ENCODE measurements around the gene RPS27A. TPM values are rescaled to one million over a fixed set of nuclear protein-coding genes. Genes with fewer than 3 reads are reported as not detected.

RPS27A gene
- total and polyA plus RNA-seq, 2 experiments from 2014 or later: 1,606 to 1,672 TPM

DNA sequence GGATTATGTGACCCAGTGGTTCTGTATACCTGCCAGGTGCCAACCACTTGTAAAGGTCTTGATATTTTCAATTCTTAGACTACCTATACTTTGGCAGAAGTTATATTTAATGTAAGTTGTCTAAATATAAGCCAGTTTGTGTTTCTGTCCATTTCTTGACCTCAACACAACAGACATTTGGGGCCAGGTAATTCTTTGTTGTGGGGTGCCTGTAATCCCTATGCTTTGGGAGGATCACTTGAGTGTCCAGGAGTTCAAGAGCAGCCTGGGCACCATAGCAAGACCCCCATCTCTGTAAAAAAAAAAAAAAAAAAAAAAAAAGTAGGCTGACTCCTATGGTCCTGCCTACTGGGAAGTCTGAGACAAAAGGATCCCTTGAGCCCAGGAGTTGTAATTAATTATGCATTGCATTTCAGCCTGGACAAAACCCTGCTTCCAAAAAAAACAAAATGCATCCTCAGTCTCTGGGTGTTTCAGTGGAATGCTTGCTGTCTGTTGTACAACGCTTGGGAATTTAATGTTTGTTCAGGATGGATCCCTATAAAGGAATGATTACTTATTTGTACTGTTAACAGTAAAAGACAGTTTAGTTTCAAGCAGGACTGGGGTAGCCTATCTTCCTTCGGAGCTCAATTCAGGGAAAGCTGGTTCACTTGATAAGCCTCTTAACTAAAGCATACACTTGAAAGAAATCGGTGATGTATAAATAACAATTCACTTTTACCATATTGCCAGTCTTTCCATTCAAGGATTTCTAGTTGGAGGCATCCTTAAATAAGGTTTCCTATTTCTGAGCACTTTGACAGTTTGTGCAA lies 3.4 kb downstream of the RPS27A start:
- DNase-seq (ENCODE audit: low spot score) (no peak), ATAC-seq (no peak)
- Mint-ChIP-seq H3K27ac (no peak overlapping the region), H3K36me3 (ENCODE audit: low read depth) (peaks cover 52% of the 10 kb centered on the region), H3K4me3 (no peak overlapping the region; the same call in 2 of the 3 replicates), H3K27me3 (ENCODE audit: insufficient read depth, low read depth, poor library complexity) (peaks cover 24% of the 10 kb centered on the region), H3K4me1 (peaks cover 11% of the 10 kb centered on the region; the same call in 2 of the 3 replicates), H3K9me3 (no peaks in the 10 kb centered on the region; the same call in 2 of the 3 replicates)
- H3K27ac ChIP-seq (ENCODE audit: low read depth): peak overlapping the region; percentile 79
- H3K9me2 ChIP-seq (ENCODE audit: insufficient read depth): no peaks in the 10 kb centered on the region
- H4K20me1 ChIP-seq (replicated peaks; ENCODE audit: insufficient read depth): peaks cover 20% of the 10 kb centered on the region; the same call in 1 of the 2 replicates
- no peak overlapping the region for H3K4me3 ChIP-seq
- peaks cover 18% of the 10 kb centered on the region for H3K4me1 ChIP-seq (ENCODE audit: insufficient read depth)
- H3K79me2 ChIP-seq (replicated peaks; ENCODE audit: insufficient read depth): peaks cover 26% of the 10 kb centered on the region
- peaks cover 38% of the 10 kb centered on the region for H3K36me3 ChIP-seq (ENCODE audit: insufficient read depth)
- H3F3A ChIP-seq (replicated peaks; ENCODE audit: low read depth): peaks cover 48% of the 10 kb centered on the region
- no peak overlapping the region for H3K4me2 ChIP-seq
- TF ChIP-seq ETS1 (IDR thresholded peaks at IDR 0.05): no peak
- no peak for TF ChIP-seq ZNF114 (CRISPR knock-in tag; IDR thresholded peaks at IDR 0.05)
- no peak; the same call in 1 of the 2 replicates for TF ChIP-seq POLR2AphosphoS5 (IDR thresholded peaks at IDR 0.05; ENCODE audit: low read depth)
- no peak for TF ChIP-seq EZH2 (IDR thresholded peaks at IDR 0.05; ENCODE audit: low read depth, unreplicated experiment)
- no peak for TF ChIP-seq JUNB (IDR thresholded peaks at IDR 0.05; ENCODE audit: unreplicated experiment)
- no peak for TF ChIP-seq ZNF462 (CRISPR knock-in tag; IDR thresholded peaks at IDR 0.05)
- TF ChIP-seq ZNF331 (CRISPR knock-in tag; IDR thresholded peaks at IDR 0.05; ENCODE audit: low read depth): no peak
- TF ChIP-seq, protein P1, sequence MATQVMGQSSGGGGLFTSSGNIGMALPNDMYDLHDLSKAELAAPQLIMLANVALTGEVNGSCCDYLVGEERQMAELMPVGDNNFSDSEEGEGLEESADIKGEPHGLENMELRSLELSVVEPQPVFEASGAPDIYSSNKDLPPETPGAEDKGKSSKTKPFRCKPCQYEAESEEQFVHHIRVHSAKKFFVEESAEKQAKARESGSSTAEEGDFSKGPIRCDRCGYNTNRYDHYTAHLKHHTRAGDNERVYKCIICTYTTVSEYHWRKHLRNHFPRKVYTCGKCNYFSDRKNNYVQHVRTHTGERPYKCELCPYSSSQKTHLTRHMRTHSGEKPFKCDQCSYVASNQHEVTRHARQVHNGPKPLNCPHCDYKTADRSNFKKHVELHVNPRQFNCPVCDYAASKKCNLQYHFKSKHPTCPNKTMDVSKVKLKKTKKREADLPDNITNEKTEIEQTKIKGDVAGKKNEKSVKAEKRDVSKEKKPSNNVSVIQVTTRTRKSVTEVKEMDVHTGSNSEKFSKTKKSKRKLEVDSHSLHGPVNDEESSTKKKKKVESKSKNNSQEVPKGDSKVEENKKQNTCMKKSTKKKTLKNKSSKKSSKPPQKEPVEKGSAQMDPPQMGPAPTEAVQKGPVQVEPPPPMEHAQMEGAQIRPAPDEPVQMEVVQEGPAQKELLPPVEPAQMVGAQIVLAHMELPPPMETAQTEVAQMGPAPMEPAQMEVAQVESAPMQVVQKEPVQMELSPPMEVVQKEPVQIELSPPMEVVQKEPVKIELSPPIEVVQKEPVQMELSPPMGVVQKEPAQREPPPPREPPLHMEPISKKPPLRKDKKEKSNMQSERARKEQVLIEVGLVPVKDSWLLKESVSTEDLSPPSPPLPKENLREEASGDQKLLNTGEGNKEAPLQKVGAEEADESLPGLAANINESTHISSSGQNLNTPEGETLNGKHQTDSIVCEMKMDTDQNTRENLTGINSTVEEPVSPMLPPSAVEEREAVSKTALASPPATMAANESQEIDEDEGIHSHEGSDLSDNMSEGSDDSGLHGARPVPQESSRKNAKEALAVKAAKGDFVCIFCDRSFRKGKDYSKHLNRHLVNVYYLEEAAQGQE (IDR thresholded peaks at IDR 0.05; ENCODE audit: unreplicated experiment): no peak
- TF ChIP-seq EZH2phosphoT487 (IDR thresholded peaks at IDR 0.05; ENCODE audit: unreplicated experiment): no peak
- no peaks in the 10 kb centered on the region for H3K27me3 ChIP-seq (ENCODE audit: insufficient read depth)
- H2AFZ ChIP-seq: no peak overlapping the region
